ENCODE data around the gene GRAMD4. TPM values are rescaled to one million over a fixed set of nuclear protein-coding genes. Genes with fewer than 3 reads are reported as not detected.

GRAMD4 gene
- total RNA-seq, 1 donor from 2014 or later = 63.8 TPM

GRCh38 chr22:46651316-46651715 lies 31.1 kb downstream of the GRAMD4 start:
- no peaks in the 10 kb centered on the region for H3K27me3 Mint-ChIP-seq
- intact Hi-C loops (cut with micrococcal nuclease) = no loop called here

GRCh38 chr22:46652081-46652846 lies 32.1 kb downstream of the GRAMD4 start:
- peaks cover 7% of the 10 kb centered on the region for H3K36me3 Mint-ChIP-seq (ENCODE audit: low read depth)
- no peak for DNase-seq
- no peaks in the 10 kb centered on the region for H3K27me3 Mint-ChIP-seq
- peaks cover 34% of the 10 kb centered on the region for H3K4me1 Mint-ChIP-seq
- H3K9me3 Mint-ChIP-seq = peaks cover 10% of the 10 kb centered on the region
- intact Hi-C loops (cut with micrococcal nuclease) = no loop called here
- H3K27ac Mint-ChIP-seq = peak overlapping the region; percentile 94
- peak overlapping the region; percentile 61 for H3K4me3 Mint-ChIP-seq

More at GRCh38 chr22:46651316-46651715, 31.1 kb downstream of the GRAMD4 start:
- peaks cover 36% of the 10 kb centered on the region for H3K4me1 Mint-ChIP-seq
- H3K36me3 Mint-ChIP-seq (ENCODE audit: low read depth) = peaks cover 7% of the 10 kb centered on the region
- no peak for DNase-seq
- H3K27ac Mint-ChIP-seq = peak overlapping the region; percentile 82
- peaks cover 10% of the 10 kb centered on the region for H3K9me3 Mint-ChIP-seq
- H3K4me3 Mint-ChIP-seq = no peak overlapping the region

- Mint-ChIP-seq H3K4me3 (peak overlapping the region; percentile 25), H3K9me3 (peaks cover 8% of the 10 kb centered on the region), H3K36me3 (ENCODE audit: low read depth) (peaks cover 9% of the 10 kb centered on the region), H3K27ac (peak overlapping the region; percentile 94), H3K27me3 (no peaks in the 10 kb centered on the region), H3K4me1 (peaks cover 34% of the 10 kb centered on the region)
- no peak for DNase-seq
- intact Hi-C loops (cut with micrococcal nuclease) = loop anchor here (1.0 kb wide), 2 partner anchors 21 to 39 kb away; no protein-coding TSS in a partner anchor
Measured at GRCh38 chr22:46652847-46653331, 32.7 kb downstream of the GRAMD4 start.

- Mint-ChIP-seq H3K36me3 (ENCODE audit: low read depth) (peaks cover 7% of the 10 kb centered on the region), H3K4me1 (peaks cover 34% of the 10 kb centered on the region), H3K27ac (peak overlapping the region; percentile 94), H3K27me3 (no peaks in the 10 kb centered on the region), H3K4me3 (peak overlapping the region; percentile 67), H3K9me3 (peaks cover under 1% of the 10 kb centered on the region)
- intact Hi-C loops (cut with micrococcal nuclease) = loop anchor here (1.0 kb wide), 2 partner anchors 21 to 39 kb away; no protein-coding TSS in a partner anchor
- DNase-seq = peak; percentile 72
Measured at GRCh38 chr22:46653596-46653995, 33.4 kb downstream of the GRAMD4 start.

GRCh38 chr22:46654426-46654825 lies 34.2 kb downstream of the GRAMD4 start:
- Mint-ChIP-seq H3K36me3 (ENCODE audit: low read depth) (peaks cover 11% of the 10 kb centered on the region), H3K27me3 (no peaks in the 10 kb centered on the region), H3K27ac (peak overlapping the region; percentile 75), H3K9me3 (no peaks in the 10 kb centered on the region), H3K4me3 (no peak overlapping the region), H3K4me1 (peaks cover 33% of the 10 kb centered on the region)
- intact Hi-C loops (cut with micrococcal nuclease) = no loop called here
- DNase-seq = no peak

GRCh38 chr22:46654927-46655595 lies 34.9 kb downstream of the GRAMD4 start:
- no peaks in the 10 kb centered on the region for H3K9me3 Mint-ChIP-seq
- peak overlapping the region; percentile 75 for H3K27ac Mint-ChIP-seq
- no peak overlapping the region for H3K4me3 Mint-ChIP-seq
- no peaks in the 10 kb centered on the region for H3K27me3 Mint-ChIP-seq
- no peak for DNase-seq
- intact Hi-C loops (cut with micrococcal nuclease) = no loop called here
- peaks cover 34% of the 10 kb centered on the region for H3K4me1 Mint-ChIP-seq
- peaks cover 11% of the 10 kb centered on the region for H3K36me3 Mint-ChIP-seq (ENCODE audit: low read depth)

GRCh38 chr22:46655861-46656608 lies 35.8 kb downstream of the GRAMD4 start:
- Mint-ChIP-seq H3K27ac (peak overlapping the region; percentile 15), H3K27me3 (no peaks in the 10 kb centered on the region), H3K36me3 (ENCODE audit: low read depth) (peaks cover 11% of the 10 kb centered on the region), H3K9me3 (no peaks in the 10 kb centered on the region), H3K4me3 (no peak overlapping the region), H3K4me1 (peaks cover 38% of the 10 kb centered on the region)
- DNase-seq = no peak
- intact Hi-C loops (cut with micrococcal nuclease) = no loop called here

- Mint-ChIP-seq H3K4me1 (peaks cover 39% of the 10 kb centered on the region), H3K9me3 (no peaks in the 10 kb centered on the region), H3K27me3 (no peaks in the 10 kb centered on the region), H3K27ac (peak overlapping the region; percentile 48), H3K36me3 (ENCODE audit: low read depth) (peaks cover 11% of the 10 kb centered on the region), H3K4me3 (no peak overlapping the region)
- intact Hi-C loops (cut with micrococcal nuclease) = no loop called here
- no peak for DNase-seq
Measured at GRCh38 chr22:46656856-46657654, 36.9 kb downstream of the GRAMD4 start.

- Mint-ChIP-seq H3K27ac (peak overlapping the region; percentile 48), H3K4me1 (peaks cover 36% of the 10 kb centered on the region), H3K36me3 (ENCODE audit: low read depth) (peaks cover 11% of the 10 kb centered on the region), H3K4me3 (no peak overlapping the region), H3K27me3 (no peaks in the 10 kb centered on the region), H3K9me3 (no peaks in the 10 kb centered on the region)
- intact Hi-C loops (cut with micrococcal nuclease) = no loop called here
- DNase-seq = no peak
Measured at GRCh38 chr22:46657655-46657953, 37.4 kb downstream of the GRAMD4 start.

GRCh38 chr22:46657996-46658947 lies 38.1 kb downstream of the GRAMD4 start:
- no peaks in the 10 kb centered on the region for H3K9me3 Mint-ChIP-seq
- no peak overlapping the region for H3K27ac Mint-ChIP-seq
- no peak overlapping the region for H3K4me3 Mint-ChIP-seq
- peaks cover 31% of the 10 kb centered on the region for H3K4me1 Mint-ChIP-seq
- intact Hi-C loops (cut with micrococcal nuclease) = no loop called here
- H3K27me3 Mint-ChIP-seq = no peaks in the 10 kb centered on the region
- DNase-seq = no peak
- H3K36me3 Mint-ChIP-seq (ENCODE audit: low read depth) = peaks cover 8% of the 10 kb centered on the region

GRCh38 chr22:46659059-46659790 lies 39.0 kb downstream of the GRAMD4 start:
- no peak for DNase-seq
- intact Hi-C loops (cut with micrococcal nuclease) = no loop called here
- Mint-ChIP-seq H3K4me1 (peaks cover 25% of the 10 kb centered on the region), H3K36me3 (ENCODE audit: low read depth) (peaks cover 8% of the 10 kb centered on the region), H3K9me3 (no peaks in the 10 kb centered on the region), H3K27me3 (no peaks in the 10 kb centered on the region), H3K27ac (no peak overlapping the region), H3K4me3 (no peak overlapping the region)

GRCh38 chr22:46659791-46660186 lies 39.6 kb downstream of the GRAMD4 start:
- no peak for DNase-seq
- H3K4me1 Mint-ChIP-seq = peaks cover 23% of the 10 kb centered on the region
- H3K4me3 Mint-ChIP-seq = no peak overlapping the region
- H3K27me3 Mint-ChIP-seq = no peaks in the 10 kb centered on the region
- H3K9me3 Mint-ChIP-seq = no peaks in the 10 kb centered on the region
- peaks cover 8% of the 10 kb centered on the region for H3K36me3 Mint-ChIP-seq (ENCODE audit: low read depth)
- intact Hi-C loops (cut with micrococcal nuclease) = loop anchor here (2.0 kb wide), 1 partner anchor 15 kb away; no protein-coding TSS in a partner anchor
- H3K27ac Mint-ChIP-seq = peak overlapping the region; percentile 85
